GM19351 (cell line): ENCODE data around the gene ABHD18.
"Not testable (repeated sequence)": the region's sequence is repeated elsewhere in the genome, so short reads cannot be mapped to it uniquely, and the experiment has no call there.

Source experiments
- ATAC-seq: cut with Tn5 transposase; IDR thresholded peaks from one replicate; pipeline ENCODE4 v1.9.1; 2021; ENCODE audit warnings: mild to moderate bottlenecking, moderate library complexity; ENCODE audit not compliant: unreplicated experiment

The ABHD18 gene

DNA sequence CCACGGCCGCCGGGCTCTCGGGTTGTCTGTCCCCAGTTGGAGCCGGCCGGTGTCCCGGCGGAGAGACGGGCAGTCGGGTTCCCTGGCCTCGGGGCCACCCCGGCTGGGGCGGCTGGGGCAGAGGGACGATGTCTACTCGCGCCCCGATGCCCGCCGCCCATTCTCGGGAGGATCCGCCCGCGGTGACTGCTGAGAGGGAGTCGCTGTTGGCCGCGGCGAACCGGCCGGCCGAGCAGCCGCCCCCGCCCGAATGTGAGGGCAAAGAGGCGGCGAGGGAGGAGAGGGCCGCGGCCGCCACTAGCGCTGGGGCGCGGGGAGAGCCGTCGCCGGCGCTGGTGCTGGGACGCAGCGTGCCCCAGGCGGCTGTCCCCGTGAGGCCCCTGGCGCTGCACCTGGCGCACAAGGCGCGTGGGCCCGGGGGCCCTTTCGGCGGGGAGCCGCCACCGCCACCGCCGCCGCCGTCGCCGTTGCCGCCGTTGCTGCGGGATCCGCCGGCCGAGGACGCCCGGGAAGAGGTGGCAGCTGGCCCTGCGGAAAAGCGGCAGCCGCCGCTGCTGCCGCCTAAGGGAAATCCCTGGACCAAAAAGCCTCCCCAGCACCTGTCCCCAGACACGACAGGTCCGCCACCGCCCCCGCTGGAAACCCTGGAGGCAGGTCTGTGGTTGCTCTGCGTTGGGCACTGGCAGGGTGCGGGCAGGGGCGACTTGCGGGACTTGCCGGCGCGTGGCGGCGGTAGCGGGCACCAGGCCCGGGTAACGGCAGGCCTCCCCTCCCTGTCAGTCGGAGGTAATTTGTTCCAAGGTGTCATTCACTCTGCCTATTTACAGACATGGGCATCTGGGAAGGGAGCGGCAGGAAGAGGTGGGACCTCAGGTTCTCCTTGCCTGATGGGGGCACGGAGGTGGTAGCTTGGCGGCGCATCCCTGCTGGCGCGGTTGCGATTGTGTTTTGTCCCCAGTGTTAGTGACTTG lies 96.6 kb downstream of the ABHD18 start:
- peak; percentile 36 for ATAC-seq

DNA sequence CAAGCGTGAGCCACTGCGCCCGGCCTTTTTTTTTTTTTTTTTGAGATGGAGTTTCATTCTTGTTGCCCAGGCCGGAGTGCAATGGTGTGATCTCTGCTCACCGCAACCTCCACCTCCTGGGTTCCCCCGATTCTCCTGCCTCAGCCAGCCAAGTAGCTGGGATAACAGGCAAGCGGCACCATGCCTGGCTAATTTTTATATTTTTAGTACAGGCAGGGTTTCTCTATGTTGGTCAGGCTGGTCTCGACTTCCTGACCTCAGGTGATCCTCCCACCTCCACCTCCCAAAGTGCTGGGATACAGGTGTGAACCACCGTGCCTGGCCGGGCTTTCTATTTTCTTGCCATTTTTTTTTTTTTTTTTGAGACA lies 101.2 kb downstream of the ABHD18 start:
- not testable (repeated sequence) for ATAC-seq

DNA sequence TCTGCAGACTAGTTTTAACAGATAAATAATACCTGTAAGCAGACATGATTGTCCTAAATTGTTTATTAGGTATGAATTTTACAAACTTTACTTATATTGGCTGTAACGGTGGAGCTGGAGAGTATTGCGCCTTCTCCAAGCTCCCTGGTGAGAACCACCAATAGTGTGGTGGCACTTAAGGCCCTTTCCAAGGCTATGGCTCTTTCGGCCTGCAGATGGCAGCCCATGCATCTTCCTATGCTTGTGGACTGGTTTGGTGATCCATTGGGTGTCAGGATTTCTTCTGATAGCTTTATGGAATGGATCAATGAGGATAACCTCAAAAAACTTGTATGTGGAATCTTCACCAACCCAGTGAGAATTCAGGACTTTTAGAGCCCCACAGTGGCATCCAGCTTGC lies 103.7 kb downstream of the ABHD18 start:
- ATAC-seq = peak; percentile 63

DNA sequence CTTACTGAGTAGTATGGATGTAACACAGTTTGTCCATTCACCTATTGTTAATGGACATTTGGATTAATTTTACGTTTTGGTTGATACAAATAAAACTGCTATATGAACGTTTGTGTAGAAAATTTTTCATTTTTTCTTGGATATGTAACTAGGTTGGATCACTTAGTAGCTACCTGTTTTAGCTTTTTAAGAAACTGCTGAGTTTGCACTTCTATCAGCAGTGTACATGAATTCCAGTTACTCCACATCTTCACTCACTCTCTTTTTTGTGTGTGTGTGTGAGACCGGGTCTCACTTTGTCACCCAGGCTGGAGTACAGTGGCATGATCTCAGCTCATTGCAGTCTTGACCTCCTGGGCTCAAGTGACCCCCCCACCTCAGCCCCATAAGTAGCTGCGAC lies 111.3 kb downstream of the ABHD18 start:
- ATAC-seq = no peak
